GM12892 (cell line): ENCODE measurements around the gene ARHGEF16.

Experiments used
- DNase-seq: peaks from one replicate; pipeline ENCODE4 v3.0.0; 2011; ENCODE audit not compliant: insufficient read length
- FAIRE-seq: peaks from 2 replicates; lab custom pipeline; 2011; peaks lifted over from hg19 to GRCh38; lab: Jason Lieb, UNC
- POLR2A ChIP-seq: IDR thresholded peaks from 2 replicates; pipeline ENCODE4 v1.6.1; 2011; ENCODE audit warnings: low read depth, low read length, control low read depth
- POLR2AphosphoS5 ChIP-seq: IDR thresholded peaks from 2 replicates; pipeline ENCODE4 v1.6.1; 2011; ENCODE audit warnings: low read depth, low read length, control low read depth
- TAF1 ChIP-seq: IDR thresholded peaks from 2 replicates; pipeline ENCODE4 v1.6.1; 2011; ENCODE audit warnings: low read depth, mild to moderate bottlenecking, control low read depth, low read length, borderline replicate concordance

Gene ARHGEF16

GRCh38 chr1:3453203-3453761, 1.2 kb upstream of the ARHGEF16 start:
- peak; percentile 89 for DNase-seq
- no peak for FAIRE-seq
- TF ChIP-seq TAF1 (no peak), POLR2AphosphoS5 (no peak), POLR2A (no peak)

- no peak for DNase-seq
- FAIRE-seq = no peak
Measured at GRCh38 chr1:3454811-3455618, 550 bp downstream of the ARHGEF16 start.

GRCh38 chr1:3455670-3456448, 1.4 kb downstream of the ARHGEF16 start:
- no peak for FAIRE-seq
- TF ChIP-seq POLR2AphosphoS5 (no peak), TAF1 (no peak), POLR2A (no peak)
- no peak for DNase-seq

More at GRCh38 chr1:3454811-3455618, 550 bp downstream of the ARHGEF16 start:
- TF ChIP-seq POLR2AphosphoS5 (no peak), TAF1 (no peak), POLR2A (no peak)

DNA sequence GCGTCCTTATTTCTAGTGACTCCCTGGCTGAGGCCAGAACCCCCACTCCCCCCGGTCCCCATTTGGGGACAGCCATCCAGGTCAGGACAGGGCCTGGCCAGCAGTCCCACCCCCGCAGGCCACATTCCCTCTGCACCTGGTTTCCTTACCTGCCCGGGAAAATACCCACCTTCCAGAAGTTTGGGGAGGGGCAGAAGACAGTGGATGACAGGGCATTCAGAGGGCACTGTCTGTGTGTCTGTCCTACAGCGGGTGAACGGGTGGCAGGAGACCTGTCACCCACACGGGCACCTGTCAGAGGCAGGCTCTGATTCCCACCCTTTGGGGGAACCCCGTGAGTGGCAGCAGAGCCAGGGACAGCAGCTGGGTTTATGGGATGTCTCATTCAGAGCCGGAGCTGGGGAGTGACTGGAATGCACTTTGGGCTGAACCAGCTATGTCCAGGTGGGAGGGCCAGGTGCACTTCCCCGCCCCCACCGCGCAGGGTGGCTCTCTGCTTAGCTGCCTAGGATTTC, 2.0 kb downstream of the ARHGEF16 start:
- DNase-seq (no peak), FAIRE-seq (no peak)
- TF ChIP-seq POLR2A = no peak
- TF ChIP-seq TAF1 = no peak
- TF ChIP-seq POLR2AphosphoS5 = no peak

- DNase-seq (no peak), FAIRE-seq (no peak)
- no peak for TF ChIP-seq POLR2AphosphoS5
- no peak for TF ChIP-seq TAF1
- TF ChIP-seq POLR2A = no peak
Measured at GRCh38 chr1:3456964-3457909, 2.8 kb downstream of the ARHGEF16 start.

GRCh38 chr1:3457910-3458883, 3.7 kb downstream of the ARHGEF16 start:
- TF ChIP-seq TAF1 (no peak), POLR2AphosphoS5 (no peak), POLR2A (no peak)
- FAIRE-seq (no peak), DNase-seq (no peak)

DNA sequence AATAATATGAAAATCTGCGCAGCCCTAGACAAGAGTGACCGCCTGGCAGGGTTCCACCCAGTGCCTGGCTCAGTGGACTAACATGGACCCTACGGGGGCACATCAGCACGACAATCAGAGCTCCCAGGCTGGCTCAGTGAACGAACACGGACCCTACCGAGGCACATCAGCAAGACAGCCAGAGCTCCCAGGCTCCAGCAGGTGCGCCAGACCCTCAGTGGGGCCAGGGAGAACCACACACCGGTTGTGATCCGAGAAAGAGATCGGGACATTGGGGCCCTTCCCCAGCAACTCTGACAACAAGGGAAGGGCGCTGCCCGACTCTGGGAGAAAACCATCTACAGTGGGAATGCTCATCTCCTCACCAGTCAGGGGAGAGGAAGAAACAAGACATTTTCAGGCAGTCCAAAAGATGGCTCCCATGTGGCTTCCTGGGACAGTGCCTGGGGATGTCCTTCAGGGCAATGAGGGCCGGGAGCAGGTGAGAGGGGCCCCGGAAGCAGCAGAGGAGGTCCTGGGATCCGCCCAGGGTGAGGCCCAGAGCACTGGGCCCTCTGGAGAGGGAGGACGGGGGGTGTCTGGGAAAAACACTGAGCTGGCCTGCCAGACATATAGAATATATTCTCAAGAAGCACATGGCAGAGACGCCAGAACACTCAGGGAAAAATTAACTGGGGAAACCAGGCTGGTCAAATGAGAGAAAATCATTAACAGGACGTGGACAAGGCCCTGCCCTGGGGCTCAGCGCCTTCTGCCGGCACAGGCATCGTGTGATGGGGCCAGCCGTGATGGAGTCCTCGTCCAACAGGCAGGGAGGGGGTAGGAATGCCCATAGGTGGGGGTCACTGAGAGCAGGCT, 4.8 kb downstream of the ARHGEF16 start:
- FAIRE-seq (no peak), DNase-seq (no peak)
- no peak for TF ChIP-seq POLR2A
- no peak for TF ChIP-seq POLR2AphosphoS5
- no peak for TF ChIP-seq TAF1

DNA sequence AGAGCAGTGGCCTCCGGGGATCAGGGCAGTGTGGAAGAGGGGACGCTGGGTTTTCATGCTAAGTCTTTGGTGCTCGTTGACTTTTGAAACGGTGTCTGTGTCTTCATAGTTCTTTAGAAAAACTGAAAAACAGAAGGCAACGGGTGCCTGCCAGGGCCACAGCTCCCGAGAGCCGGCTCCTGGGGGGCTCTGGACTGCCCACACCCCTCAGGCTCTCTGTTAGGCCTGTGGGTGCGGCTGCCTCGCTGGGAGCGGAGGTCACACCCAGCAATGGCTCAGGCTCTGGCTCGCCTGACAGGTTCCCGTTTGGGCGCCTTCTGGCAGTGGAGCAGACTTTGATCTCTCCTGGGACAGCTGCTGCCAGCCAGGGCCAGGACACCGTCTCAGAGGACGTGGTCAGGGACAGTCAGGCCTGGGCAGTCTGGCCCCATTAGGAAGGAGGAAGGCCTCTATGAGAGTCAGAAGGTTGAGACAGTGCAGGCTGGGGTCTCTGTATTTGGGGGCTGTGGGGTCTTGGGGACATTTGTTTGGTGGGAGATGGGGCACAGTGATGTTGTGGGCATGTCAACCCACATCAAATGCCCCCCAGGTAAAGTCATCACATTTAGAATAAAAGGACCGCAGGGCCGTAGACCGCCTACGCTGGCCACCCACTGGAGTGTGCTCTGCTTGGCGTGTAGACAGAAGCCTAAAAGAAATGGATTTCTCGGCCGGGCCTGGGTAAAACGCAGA, 5.6 kb downstream of the ARHGEF16 start:
- FAIRE-seq = no peak
- TF ChIP-seq POLR2A = no peak
- TF ChIP-seq POLR2AphosphoS5 = no peak
- TF ChIP-seq TAF1 = no peak
- DNase-seq = no peak
